Frontal cortex (tissue), 4 donors: ENCODE results near the gene ARID1B. TPM values are rescaled to one million over a fixed set of nuclear protein-coding genes. Genes with fewer than 3 reads are reported as not detected.

Experiments used
- DNase-seq, 2 donors: peaks; one replicate each; pipeline ENCODE4 v3.0.0; 2012; ENCODE audit warnings: low spot score in 2 of 2
- FAIRE-seq: peaks from 2 replicates; lab custom pipeline; 2012; peaks lifted over from hg19 to GRCh38; lab: Jason Lieb, UNC
- total RNA-seq: library from RNA; depleted of rRNA; stranded (reverse); fragments of >200 nt; gene quantifications from one replicate; pipeline ENCODE4 v1.2.3, GENCODE V29; 2014
- donor health status: control.
- donor health status: control.
- donor health status: control.

Gene ARID1B
- total RNA-seq, 1 donor from 2014 or later = 59.9 TPM

DNA sequence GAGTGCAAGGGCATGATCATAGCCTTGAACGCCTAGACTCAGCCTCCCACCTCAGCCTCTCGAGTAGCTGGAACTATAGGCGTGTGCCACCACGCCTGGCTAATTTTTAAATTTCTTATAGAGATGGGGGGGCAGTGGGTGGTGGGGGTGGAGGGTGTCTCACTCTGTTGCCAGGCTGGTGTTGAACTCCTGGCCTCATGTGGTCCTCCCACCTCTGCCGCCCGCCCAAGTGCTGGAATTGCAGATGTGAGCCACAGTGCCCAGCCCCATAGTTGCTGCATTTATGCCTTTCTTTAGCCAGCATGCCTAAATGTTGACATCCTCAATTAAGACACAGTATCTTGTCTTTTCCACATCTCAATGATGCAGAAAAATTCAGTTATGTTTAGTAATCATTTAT, 171.1 kb downstream of the ARID1B start:
- FAIRE-seq = no peak
- DNase-seq = no peak

DNA sequence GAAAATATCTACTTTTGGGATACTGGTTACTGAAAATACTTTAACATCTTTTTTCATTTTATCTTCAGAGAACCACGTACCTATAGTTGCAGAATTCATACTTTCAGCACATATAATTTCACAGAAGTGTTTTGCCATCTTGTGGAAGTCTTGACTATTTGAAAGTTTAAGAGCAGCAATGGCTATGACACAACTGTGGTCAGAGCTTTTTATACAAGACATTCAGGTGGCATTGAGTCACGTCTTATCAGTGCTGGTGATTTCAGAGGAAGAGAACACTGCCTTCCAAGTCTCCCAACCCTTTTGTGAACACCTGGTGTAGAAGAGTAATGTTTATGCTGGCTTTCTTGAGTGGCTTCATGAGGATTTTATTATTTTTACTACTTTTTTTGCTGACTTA, 171.6 kb downstream of the ARID1B start:
- no peak for FAIRE-seq
- no peak for DNase-seq

DNA sequence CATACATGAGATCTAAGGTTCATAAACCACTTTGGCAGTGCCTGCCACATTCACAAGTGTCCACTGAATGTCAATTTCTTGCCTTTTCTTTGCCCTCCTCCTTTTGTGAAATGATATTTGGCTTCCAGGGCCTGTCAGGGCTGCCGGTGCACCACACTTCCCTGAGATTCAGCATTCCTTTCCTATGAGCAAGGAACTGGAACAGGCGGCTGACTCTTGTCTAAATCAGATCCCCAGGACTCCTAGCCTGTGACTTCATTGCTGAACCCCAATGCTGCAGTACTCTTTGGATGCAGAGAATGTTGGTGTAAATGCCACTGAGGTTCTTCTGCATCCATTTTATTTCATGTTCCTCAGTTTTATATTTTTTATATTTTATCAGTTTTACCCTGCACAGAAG, 172.2 kb downstream of the ARID1B start:
- FAIRE-seq (no peak), DNase-seq (no peak)

DNA sequence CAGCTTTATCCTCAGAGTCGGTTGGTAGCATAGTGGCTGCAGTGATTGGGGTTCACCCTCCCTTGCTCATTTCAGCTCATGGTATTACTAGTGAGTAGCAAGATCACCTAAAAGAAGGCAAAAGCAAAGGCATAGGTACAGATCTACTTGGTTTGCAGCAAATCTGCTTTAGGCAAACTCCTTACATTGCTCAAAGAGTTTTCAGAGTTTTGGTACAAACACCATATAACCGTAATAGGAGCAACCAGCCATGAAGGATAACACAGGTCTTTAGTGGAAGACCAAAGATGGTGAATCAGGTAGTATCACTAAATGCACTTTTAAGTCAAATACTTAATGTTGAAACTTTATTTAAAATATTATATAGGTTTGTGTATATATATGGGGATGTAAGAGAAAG, 172.9 kb downstream of the ARID1B start:
- FAIRE-seq = no peak

DNA sequence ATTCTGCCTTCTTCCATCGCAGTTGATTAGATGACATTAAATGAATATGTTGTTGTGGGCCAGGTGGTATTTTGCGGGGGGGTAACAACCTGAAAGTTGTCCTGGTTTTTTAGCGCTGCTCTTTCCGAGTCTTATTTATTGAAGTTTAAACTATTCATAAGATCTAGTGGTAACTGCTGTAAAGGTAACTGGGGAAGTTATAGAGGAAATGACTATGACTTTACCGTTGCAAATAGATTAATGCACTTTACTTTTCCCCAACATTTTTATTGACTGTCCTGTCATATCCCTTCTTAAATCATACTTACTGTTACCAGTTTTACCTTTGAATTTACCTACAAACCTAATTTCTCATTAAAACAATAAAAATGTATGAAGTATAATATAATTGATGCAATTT, 173.4 kb downstream of the ARID1B start:
- FAIRE-seq (no peak), DNase-seq (no peak)

More for the DNA sequence above, 172.9 kb downstream of the ARID1B start:
- no peak for DNase-seq

DNA sequence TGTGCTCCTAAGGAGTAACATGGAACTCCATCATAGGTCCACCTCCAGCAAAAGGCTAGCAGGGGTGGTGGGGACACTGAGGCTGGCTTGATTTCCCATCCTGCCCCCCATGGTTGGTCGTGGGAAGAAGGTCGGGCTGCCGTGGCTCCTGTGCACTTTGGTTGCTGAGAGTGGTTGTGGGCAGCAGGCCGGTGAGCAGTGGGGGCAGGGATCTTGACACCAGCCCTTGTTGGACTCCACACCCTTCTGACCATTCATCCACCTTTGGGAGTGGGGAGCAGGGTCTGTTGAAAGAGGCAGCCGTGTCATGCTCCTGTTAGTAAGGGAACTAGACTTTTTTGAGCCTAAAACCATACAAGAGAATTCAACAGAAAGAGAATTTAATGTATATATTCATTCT, 175.2 kb downstream of the ARID1B start:
- no peak for DNase-seq

DNA sequence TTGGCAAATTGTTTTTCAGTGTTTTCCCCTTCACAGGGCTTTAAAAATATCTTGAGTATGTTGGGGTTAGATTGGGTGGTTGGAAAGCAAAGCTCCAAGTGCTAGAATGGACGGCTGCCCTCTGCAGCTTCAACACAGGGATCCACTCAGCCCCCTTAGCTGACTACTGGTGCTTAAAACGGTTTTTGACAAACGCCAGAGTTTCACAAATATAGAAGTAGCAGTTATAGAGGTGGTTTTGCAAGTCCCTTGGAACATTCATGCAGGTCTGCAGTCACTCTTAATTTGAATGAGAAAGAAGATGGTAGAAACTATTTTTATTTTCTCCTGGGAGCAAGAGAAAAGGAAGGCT, 175.9 kb downstream of the ARID1B start:
- DNase-seq = no peak
- FAIRE-seq = no peak

More for the DNA sequence above, 175.2 kb downstream of the ARID1B start:
- FAIRE-seq = no peak

DNA sequence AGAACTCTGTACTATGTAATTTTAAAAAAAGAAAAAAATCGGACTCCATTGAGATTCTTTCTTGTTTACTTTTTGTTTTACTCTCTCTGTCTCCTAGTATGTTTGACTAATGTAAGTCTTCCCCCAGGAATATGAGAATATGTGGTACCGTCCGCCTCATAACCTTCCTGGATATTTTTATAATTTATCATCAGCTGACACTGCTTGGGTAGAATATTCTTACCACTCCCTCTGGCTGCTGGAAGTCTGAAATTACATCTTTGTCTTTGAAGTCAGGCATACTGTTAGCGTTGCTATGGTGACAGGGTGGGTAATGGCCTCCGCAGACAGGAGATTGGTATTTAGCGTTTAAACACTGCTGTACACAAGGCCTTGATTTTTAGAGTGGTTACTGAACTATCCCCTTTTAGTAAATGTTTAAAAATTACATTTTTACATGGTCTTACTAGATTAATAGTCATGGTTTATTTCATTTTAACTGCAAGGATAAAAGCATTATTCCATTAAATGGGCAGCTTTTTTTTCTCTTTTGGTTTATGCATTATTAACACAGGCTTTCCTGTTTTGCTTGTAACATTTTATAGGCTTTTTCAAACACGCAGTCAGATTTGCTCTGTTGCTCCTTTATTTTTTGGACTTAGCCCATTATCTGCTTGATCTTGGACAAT, 176.4 kb downstream of the ARID1B start:
- FAIRE-seq (no peak), DNase-seq (peak; percentile 40 to 60)

DNA sequence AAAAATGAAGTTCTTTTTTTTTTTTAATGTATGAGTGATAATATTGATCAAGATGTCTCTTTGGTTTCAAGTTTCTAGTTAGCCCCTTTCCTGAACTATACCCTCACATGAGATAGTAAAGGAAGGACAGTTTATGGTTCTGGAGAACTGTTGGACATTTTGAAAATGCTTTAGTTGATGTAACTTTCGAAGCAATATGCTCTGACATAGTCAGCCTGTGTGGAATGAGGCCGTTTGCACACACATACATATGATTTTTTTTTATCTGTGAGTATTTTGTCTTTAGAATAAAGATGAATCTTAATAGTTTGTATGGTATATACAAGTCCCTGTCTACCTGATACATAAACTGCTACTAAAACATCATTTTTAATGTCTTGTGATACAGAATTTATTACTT, 177.0 kb downstream of the ARID1B start:
- DNase-seq (no peak), FAIRE-seq (no peak)

DNA sequence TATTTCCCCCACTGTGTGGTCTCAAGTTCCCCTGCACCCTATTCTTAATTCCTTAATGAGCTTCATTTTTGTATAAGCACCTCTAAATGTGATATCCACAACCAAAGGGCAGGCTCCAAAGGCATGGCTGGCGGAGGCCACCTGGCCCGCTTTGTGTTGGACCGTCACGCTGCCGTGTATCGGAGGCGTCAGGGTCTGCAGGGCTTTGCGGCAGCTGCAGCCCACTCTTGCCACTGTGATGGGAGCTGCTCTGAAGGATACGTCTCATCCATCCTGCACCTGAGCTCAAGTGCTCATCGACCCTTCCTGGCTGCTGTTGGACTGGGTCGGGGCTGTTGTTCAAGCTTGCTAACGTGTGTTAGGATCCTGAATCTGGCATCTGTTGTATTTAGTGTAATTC, 177.6 kb downstream of the ARID1B start:
- FAIRE-seq (no peak), DNase-seq (no peak)

DNA sequence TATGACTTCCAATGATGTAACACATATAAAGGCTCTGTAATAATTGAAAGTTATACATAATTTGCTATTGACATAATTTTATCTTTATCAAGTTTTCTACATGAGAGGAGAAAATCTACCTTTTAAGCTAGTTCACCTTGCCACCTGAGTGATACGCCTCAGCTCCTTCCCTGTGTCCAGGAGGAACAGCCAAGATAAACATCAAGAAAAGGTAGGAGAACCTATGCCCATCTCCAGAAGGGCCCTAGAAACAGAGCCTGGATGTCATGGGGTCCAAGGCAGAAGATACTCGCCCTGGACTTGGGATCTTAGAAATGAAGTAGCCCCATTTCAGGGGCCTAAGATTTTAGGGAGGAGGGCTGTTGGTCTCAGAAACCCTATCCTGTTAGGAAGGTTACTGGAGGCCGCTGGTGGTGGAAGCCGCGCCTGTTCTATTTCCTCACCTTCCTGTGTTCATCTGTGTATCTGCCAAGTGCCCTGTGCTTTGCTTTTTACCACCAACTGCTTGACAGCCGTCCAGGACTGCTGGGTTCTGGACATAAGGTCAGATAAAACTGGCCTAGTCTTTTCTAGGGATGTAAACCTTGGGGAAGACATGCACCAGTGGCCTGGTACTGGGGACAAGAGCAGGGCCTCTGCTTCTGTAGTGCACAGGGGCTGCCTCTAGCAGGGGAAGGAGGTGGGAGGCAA, 178.5 kb downstream of the ARID1B start:
- FAIRE-seq (no peak), DNase-seq (no peak)

DNA sequence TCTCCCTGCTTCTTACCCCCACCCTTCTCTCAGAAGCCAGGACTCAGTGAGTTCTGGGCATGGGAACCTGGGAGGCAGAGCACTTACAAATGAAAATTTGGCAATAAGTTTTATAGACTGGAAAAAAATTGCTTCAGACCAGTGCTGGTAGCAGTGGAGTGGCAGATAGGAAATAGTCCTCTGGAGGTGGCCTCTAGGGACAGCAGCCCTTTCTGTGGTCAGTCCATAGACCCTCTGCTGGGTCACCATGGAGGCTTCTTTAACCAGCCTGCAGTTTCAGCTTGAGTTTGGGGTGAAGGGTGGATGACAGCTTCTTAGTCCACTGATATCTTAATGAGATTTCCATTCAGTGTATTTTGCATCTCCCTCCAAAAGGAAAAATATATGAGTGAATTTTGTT, 179.1 kb downstream of the ARID1B start:
- FAIRE-seq (no peak), DNase-seq (no peak)

DNA sequence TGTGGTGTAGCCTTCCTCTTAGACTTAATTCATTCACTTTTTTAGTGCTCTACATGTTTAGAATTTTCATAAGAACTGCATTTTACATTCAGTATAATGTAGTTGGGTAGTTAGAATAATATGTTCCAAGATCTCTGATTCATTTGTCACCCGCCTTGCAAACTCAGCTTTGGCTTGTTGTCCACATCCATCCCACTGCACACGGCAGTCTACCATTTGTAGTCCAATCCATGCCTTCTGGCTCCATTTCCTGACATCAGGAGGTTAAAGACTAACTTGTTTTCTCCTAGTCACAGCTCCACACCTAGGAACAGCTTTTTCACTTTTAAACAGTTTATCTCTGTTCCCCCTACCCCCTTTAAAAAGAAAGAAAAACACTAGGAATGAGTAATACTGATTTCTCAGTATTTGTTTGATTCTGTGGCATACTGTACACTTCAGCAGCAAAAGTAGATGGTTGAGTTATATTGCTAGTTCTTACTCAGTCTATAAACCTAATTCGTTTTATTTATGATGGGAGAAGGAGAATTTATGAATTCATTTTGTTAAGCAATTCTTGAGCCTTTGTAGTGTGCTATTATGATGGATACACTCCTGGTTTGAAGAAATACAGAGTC, 180.9 kb downstream of the ARID1B start:
- DNase-seq = no peak
- FAIRE-seq = no peak

DNA sequence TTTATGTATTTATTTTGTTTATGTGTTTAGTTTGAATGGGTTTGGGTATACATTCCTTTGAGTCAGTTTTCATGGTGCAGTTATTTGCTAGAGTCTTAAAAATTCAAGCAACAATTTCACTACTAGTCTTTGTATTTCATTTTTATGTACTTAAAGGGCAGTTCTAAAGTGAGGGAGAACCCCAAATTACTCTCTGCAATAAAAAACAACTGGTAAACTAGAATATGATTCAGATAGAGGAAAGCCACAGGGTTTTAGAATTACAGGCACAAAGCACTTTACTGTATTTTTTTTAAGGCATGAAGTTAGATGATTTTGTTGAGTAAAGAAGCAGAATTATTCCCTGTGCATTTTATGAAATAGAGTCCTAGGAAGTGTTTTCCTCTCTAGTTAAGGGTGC, 183.3 kb downstream of the ARID1B start:
- DNase-seq (no peak), FAIRE-seq (no peak)

DNA sequence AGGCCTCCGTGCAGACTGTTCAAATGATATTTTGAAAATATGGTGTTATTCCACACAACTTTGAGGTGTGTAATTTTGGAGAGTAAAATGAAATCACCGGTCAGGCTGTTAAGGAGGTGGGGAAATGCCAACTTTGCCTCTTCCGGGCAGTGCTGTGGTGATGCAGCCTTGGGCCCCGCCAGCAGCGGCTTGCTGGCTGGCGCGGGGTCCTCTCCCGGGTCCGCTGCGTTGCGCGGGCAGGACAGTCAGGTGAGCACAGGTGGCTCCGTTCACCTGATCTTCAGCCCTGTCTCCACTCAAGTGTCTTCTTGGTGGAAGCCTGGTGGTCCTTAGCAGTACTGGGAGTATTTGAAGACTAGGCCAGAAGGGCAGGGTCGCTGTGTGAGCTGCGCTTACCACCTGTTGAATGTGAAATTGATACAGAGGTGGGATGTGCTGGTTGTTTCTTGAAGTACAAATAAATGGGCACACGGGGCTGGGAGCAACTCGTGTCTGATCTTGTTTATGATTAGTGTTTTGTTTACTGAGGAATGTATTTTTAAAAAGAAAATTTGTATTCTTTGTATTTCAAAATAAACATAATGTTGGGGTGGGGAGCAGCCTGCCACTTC, 184.2 kb downstream of the ARID1B start:
- DNase-seq (no peak), FAIRE-seq (no peak)

DNA sequence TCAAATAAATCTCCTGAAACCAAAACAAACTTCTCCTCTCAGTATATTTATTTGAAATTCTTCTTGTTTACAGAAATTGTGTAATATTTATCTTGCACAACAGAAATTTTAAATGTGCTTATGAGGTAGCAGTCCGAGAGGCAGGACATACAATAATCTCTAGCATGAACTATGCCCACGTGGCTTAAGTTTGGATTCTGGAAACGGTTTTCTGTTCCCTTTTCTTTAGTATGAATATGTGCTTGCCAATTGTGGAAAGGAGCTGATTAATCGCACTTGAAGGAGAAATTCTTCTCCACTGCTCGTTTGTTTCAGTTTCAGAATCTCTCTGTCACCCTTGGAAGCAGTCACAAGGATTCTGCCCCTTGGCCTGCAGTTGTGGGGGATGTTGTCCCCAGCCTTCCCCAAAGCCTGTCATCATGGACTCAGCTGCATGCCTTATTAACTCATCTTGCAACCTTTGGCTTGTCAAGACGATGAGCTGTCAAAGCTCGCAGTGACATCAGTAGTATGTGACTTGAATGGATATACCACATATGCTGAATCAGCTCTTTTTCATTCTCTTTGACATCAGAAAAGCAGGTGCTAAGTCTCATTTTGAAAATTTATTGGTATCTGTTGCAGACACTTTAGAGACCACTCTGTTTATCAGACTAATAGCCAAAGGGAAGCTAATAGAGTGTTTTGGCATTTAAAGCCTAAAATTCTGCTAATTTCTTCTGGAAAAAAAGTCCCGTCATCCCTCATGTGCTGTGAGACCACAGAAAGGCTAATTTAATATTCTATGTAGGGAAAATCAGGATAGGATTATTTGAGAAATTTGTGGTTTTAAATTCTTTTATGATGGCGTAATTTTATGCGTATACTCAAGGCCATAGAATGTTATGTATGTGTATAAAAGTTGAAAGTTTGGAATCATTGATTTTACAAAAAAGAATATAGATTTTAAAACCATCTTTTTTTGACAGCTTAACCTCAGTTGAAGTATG, 186.8 kb downstream of the ARID1B start:
- DNase-seq (peak; percentile 29 to 43), FAIRE-seq (no peak)

DNA sequence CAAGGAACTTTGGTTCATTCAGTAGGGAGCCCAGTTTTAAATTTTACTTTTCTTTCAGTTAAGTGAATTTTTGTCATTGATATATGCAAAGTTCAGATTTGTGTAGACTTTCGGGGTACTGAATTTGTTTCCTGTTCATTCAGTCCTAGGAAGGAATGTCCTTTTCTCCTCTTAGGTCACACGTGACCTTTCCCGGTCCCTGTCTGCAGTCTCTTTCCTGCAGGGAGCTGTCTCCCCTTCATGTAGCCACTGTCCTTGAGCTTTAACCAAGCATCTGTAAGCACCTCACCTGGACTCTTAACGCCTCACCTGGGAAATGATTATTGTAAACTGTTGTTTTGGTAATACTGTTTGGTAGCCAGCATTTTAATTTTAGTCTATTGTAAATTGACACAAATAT, 190.7 kb downstream of the ARID1B start:
- FAIRE-seq = no peak

DNA sequence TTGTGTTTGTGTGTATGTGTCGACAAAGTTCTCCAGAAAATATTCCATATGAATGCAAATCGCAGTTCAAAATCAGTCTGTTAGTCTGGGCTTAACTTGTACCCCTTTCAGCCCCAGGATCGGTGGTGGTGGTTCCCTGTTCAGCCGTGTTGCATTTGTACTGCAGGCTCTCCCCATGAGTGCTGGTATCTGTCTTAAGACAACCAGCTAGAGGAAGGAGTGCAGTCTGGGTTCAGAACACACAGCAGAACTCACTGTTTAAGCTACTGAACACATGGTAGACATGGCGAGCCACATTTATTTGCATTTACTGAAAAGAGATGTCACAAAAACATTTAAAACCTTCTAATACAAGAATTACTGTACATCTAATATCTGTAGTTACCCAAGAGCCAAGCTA, 192.1 kb downstream of the ARID1B start:
- FAIRE-seq (no peak), DNase-seq (no peak)

More for the DNA sequence above, 190.7 kb downstream of the ARID1B start:
- DNase-seq = no peak

DNA sequence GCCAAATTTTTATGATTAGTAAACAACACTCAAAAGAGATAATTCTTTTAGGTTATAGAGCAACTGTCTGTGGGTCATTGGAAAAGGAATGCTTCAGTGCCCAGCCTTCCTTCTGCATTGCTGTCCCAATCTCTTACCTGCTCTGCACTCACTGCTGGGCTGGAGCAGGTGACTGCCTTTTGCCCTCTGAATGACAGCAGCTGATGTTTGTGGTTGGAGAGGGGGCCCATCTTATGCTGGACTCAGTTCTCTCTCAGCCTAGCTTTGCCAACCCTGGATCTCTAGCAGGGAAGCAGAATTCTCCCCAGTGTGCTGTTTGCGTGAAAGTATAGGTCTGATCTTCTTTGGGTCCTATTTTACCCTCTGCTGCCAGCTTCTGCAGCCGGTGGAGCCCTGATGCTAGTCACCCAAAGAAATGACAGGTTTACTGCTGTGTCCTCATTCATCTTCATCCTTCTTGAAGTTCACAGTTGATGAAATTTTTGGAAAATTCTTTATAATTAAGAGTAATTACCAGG, 193.5 kb downstream of the ARID1B start:
- no peak for DNase-seq
- no peak for FAIRE-seq
